Neural cell (in vitro differentiated cells): Measurements from ENCODE around the gene LPA. TPM values are rescaled to one million over a fixed set of nuclear protein-coding genes. Genes with fewer than 3 reads are reported as not detected.

ENCODE experiments used
- H2AFZ ChIP-seq: fragments of 200-600, 300-800 bp; sonication (generic), shearing (Covaris generic); 2 replicates; pipeline ENCODE4 v1.6.0; 2014; ENCODE audit warnings: low read depth, mild to moderate bottlenecking, antibody characterized with exemption, low read length, moderate library complexity
- H3F3A ChIP-seq: fragments of 200-600 bp; shearing (Covaris generic); 2 replicates; pipeline ENCODE4 v1.6.1; 2016; ENCODE audit warnings: mild to moderate bottlenecking, moderate library complexity, mixed read lengths, antibody characterized with exemption, low read length; ENCODE audit not compliant: insufficient read depth, poor library complexity, severe bottlenecking
- H3K27ac ChIP-seq: fragments of 200-600, 300-800 bp; sonication (generic), shearing (Covaris generic); 2 replicates; pipeline ENCODE4 v1.5.1; 2014; ENCODE audit warnings: mild to moderate bottlenecking, low read length, moderate library complexity
- H3K27me3 ChIP-seq: fragments of 300-800, 200-600 bp; sonication (generic), shearing (Covaris generic); 2 replicates; pipeline ENCODE4 v1.6.0; 2014; ENCODE audit warnings: mild to moderate bottlenecking, low read depth, low read length, moderate library complexity; ENCODE audit not compliant: insufficient read depth
- H3K36me3 ChIP-seq: fragments of 300-800, 200-600 bp; sonication (generic), shearing (Covaris generic); 2 replicates; pipeline ENCODE4 v1.5.1; 2014; ENCODE audit warnings: mild to moderate bottlenecking, antibody characterized with exemption, low read length, moderate library complexity; ENCODE audit not compliant: insufficient read depth
- H3K4me2 ChIP-seq: fragments of 300-800, 200-600 bp; sonication (generic), shearing (Covaris generic); 2 replicates; pipeline ENCODE4 v1.6.0; 2014; ENCODE audit warnings: mild to moderate bottlenecking, low read length
- H3K4me3 ChIP-seq: fragments of 300-800, 200-600 bp; sonication (generic), shearing (Covaris generic); 2 replicates; pipeline ENCODE4 v1.5.1; 2014; ENCODE audit warnings: mild to moderate bottlenecking, low read length, moderate library complexity
- H3K79me2 ChIP-seq: fragments of 200-600 bp; shearing (Covaris generic); replicated peaks from 2 replicates; pipeline ENCODE4 v1.6.0; 2014; ENCODE audit warnings: mild to moderate bottlenecking, low read length, moderate library complexity; ENCODE audit not compliant: insufficient read depth
- H3K9ac ChIP-seq: fragments of 300-800, 200-600 bp; sonication (generic), shearing (Covaris generic); 2 replicates; pipeline ENCODE4 v1.6.1; 2016; ENCODE audit warnings: mild to moderate bottlenecking, low read length, mixed read lengths
- H3K9me2 ChIP-seq: fragments of 200-600 bp; shearing (Covaris generic); 2 replicates; pipeline ENCODE4 v1.6.1; 2016; ENCODE audit warnings: mild to moderate bottlenecking, low read length, mixed read lengths; ENCODE audit not compliant: insufficient read depth
- H3K9me3 ChIP-seq: fragments of 200-600, 300-800 bp; sonication (generic), shearing (Covaris generic); 2 replicates; pipeline ENCODE4 v1.6.1; 2016; ENCODE audit warnings: mild to moderate bottlenecking, mixed run types, low read length, moderate library complexity, mixed read lengths
- H4K20me1 ChIP-seq: fragments of 200-600 bp; shearing (Covaris generic); 2 replicates; pipeline ENCODE4 v1.6.1; 2016; ENCODE audit warnings: mild to moderate bottlenecking, mixed run types; ENCODE audit not compliant: insufficient read depth
- EP300 ChIP-seq: fragments of 450-650 bp; conservative IDR thresholded peaks from 2 replicates; pipeline ENCODE4 v1.6.1; 2014; ENCODE audit warnings: antibody characterized with exemption, mild to moderate bottlenecking, moderate library complexity; ENCODE audit not compliant: poor library complexity, severe bottlenecking
- EZH2 ChIP-seq: fragments of 200-600, 300-800 bp; shearing (Covaris generic), sonication (generic); IDR thresholded peaks from 2 replicates; pipeline ENCODE4 v1.6.1; 2014; ENCODE audit warnings: antibody characterized with exemption, low read length, borderline replicate concordance, mild to moderate bottlenecking; ENCODE audit not compliant: insufficient read depth, poor library complexity, severe bottlenecking
- MXI1 ChIP-seq: fragments of 450-650 bp; conservative IDR thresholded peaks from 2 replicates; pipeline ENCODE4 v1.6.1; 2014; ENCODE audit warnings: antibody characterized with exemption, mild to moderate bottlenecking; ENCODE audit not compliant: poor library complexity, severe bottlenecking
- POLR2AphosphoS5 ChIP-seq: IDR thresholded peaks from 2 replicates; pipeline ENCODE4 v1.6.1; 2012
- RAD21 ChIP-seq: fragments of 450-650 bp; conservative IDR thresholded peaks from 2 replicates; pipeline ENCODE4 v1.6.1; 2014; ENCODE audit warnings: antibody characterized with exemption, mild to moderate bottlenecking, moderate library complexity
- REST ChIP-seq: IDR thresholded peaks from 2 replicates; pipeline ENCODE4 v1.6.1; 2012; ENCODE audit warnings: borderline replicate concordance
- SMC3 ChIP-seq: fragments of 450-650 bp; conservative IDR thresholded peaks from 2 replicates; pipeline ENCODE4 v1.6.1; 2014; ENCODE audit warnings: antibody characterized with exemption, mild to moderate bottlenecking, moderate library complexity; ENCODE audit not compliant: poor library complexity
- TAF1 ChIP-seq: IDR thresholded peaks from 2 replicates; pipeline ENCODE4 v1.6.1; 2012; ENCODE audit warnings: low read depth
- polyA plus RNA-seq: library from polyadenylated mRNA; depleted of rRNA; stranded (reverse); fragments of >200 nt; gene quantifications from 2 replicates; pipeline ENCODE4 v1.2.3, GENCODE V29; 2014
- TF ChIP-seq, protein P1 (sequence below): fragments of 450-650 bp; IDR thresholded peaks from 2 replicates; pipeline ENCODE4 v1.5.1; 2014; ENCODE audit warnings: antibody characterized with exemption, mild to moderate bottlenecking, moderate library complexity; ENCODE audit not compliant: poor library complexity, severe bottlenecking

The LPA gene
- polyA plus RNA-seq, 1 donor from 2014 or later, result not detected

DNA sequence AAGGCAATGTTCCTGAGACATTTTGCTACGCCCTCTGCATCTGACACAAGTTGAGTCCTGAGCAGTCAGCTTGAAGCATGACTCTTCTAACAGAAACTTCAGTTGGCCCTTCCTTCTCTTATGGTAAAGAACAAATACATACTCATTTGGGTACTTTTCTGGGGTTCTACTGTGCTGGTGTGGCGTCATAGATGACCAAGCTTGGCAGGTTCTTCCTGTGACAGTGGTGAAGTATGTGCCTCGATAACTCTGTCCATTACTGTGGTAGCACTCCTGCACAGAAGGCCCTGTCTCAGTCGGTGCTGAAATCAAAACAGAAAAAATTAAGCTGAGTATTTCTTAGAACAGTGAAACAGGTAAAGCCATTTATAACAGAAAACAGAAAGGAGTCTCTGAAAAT lies 163.4 kb downstream of the LPA start:
- Histone ChIP-seq H3K79me2 (no peaks in the 10 kb centered on the region), H4K20me1 (no peaks in the 10 kb centered on the region), H3K4me2 (no peak overlapping the region), H3K9me2 (no peaks in the 10 kb centered on the region), H3K9me3 (no peaks in the 10 kb centered on the region), H3K27ac (no peak overlapping the region), H3K27me3 (no peaks in the 10 kb centered on the region), H3K9ac (no peak overlapping the region), H3K4me3 (no peak overlapping the region), H3K36me3 (no peaks in the 10 kb centered on the region), H2AFZ (no peak overlapping the region), H3F3A (no peaks in the 10 kb centered on the region)
- TF ChIP-seq REST (no peak), POLR2AphosphoS5 (no peak), SMC3 (no peak), EZH2 (no peak), TAF1 (no peak)
- TF ChIP-seq, protein P1, sequence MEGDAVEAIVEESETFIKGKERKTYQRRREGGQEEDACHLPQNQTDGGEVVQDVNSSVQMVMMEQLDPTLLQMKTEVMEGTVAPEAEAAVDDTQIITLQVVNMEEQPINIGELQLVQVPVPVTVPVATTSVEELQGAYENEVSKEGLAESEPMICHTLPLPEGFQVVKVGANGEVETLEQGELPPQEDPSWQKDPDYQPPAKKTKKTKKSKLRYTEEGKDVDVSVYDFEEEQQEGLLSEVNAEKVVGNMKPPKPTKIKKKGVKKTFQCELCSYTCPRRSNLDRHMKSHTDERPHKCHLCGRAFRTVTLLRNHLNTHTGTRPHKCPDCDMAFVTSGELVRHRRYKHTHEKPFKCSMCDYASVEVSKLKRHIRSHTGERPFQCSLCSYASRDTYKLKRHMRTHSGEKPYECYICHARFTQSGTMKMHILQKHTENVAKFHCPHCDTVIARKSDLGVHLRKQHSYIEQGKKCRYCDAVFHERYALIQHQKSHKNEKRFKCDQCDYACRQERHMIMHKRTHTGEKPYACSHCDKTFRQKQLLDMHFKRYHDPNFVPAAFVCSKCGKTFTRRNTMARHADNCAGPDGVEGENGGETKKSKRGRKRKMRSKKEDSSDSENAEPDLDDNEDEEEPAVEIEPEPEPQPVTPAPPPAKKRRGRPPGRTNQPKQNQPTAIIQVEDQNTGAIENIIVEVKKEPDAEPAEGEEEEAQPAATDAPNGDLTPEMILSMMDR, result no peak

- Histone ChIP-seq H2AFZ (no peak overlapping the region), H3F3A (no peaks in the 10 kb centered on the region), H3K9me2 (no peaks in the 10 kb centered on the region), H3K9ac (peak overlapping the region; percentile 4), H4K20me1 (no peaks in the 10 kb centered on the region), H3K27me3 (no peaks in the 10 kb centered on the region), H3K36me3 (no peaks in the 10 kb centered on the region), H3K27ac (peak overlapping the region; percentile 71), H3K9me3 (no peaks in the 10 kb centered on the region), H3K4me3 (no peak overlapping the region), H3K4me2 (no peak overlapping the region), H3K79me2 (no peaks in the 10 kb centered on the region)
- TF ChIP-seq EZH2, result no peak
- no peak for TF ChIP-seq POLR2AphosphoS5
- TF ChIP-seq RAD21, result no peak
- peak; percentile 33 for TF ChIP-seq REST
- no peak for TF ChIP-seq EP300
- no peak for TF ChIP-seq MXI1
These were observed 169.5 kb downstream of the LPA start for GRCh38 chr6:160494576-160494975.
